GM12873 (cell line): Measurements from ENCODE around the gene RIMOC1.
A peak's percentile ranks its signal among the peaks of the same experiment; 100 is the strongest.

Experiments used
- TF ChIP-seq, protein P1 (sequence below): IDR thresholded peaks from 2 replicates; pipeline ENCODE4 v1.5.1; 2012; ENCODE audit warnings: low read depth, mild to moderate bottlenecking, moderate library complexity, low read length, control low read depth; ENCODE audit not compliant: insufficient read depth; ENCODE audit errors: missing control alignments

The RIMOC1 gene

GRCh38 chr5:41921166-41921565 is 17.0 kb downstream of the RIMOC1 start:
- TF ChIP-seq, protein P1, sequence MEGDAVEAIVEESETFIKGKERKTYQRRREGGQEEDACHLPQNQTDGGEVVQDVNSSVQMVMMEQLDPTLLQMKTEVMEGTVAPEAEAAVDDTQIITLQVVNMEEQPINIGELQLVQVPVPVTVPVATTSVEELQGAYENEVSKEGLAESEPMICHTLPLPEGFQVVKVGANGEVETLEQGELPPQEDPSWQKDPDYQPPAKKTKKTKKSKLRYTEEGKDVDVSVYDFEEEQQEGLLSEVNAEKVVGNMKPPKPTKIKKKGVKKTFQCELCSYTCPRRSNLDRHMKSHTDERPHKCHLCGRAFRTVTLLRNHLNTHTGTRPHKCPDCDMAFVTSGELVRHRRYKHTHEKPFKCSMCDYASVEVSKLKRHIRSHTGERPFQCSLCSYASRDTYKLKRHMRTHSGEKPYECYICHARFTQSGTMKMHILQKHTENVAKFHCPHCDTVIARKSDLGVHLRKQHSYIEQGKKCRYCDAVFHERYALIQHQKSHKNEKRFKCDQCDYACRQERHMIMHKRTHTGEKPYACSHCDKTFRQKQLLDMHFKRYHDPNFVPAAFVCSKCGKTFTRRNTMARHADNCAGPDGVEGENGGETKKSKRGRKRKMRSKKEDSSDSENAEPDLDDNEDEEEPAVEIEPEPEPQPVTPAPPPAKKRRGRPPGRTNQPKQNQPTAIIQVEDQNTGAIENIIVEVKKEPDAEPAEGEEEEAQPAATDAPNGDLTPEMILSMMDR: no peak

DNA sequence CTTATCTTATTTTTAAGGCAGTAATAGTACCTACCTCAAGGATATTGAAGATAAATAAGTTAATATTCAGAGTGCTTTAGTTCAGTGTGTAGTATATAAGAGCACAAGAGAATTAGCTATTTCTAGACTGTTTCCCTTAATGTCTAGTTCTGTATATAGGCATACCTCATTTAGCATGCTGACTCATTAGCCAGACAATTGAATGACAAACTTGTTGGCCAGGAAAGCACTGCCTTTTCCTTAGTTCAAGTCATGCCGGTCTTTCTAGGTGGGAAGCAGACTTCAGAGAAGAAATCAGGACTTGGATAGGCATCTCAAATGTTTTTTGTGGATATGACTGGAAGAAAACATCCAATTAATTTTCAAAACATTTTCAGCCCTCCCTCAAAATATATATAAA is 17.7 kb downstream of the RIMOC1 start:
- TF ChIP-seq, protein P1: no peak

DNA sequence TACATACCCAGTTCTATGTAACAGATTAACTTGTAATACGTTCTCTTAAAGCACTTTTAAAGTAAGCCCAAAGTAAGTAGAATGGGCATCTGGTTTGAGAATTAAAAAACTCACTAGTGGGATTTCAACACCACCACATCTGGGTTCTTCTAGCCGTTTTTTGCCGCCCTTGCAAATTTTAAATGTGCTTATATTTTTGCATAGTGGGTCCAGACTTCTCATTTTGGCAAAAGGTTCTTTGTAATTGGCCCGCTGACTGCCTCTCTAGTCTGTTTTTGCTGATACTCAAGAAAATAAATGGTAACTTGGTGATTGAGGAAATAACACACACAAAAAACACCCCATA is 20.4 kb downstream of the RIMOC1 start:
- TF ChIP-seq, protein P1: no peak

- TF ChIP-seq, protein P1: peak; percentile 61
These were observed 20.9 kb downstream of the RIMOC1 start, which contains the start of gene FBXO4 for GRCh38 chr5:41924872-41925554. FBXO4 (plus strand) TSS chr5:41925281; CDS start chr5:41925310, 29 bp downstream.

GRCh38 chr5:41925555-41925951 is 21.4 kb downstream of the RIMOC1 start:
- TF ChIP-seq, protein P1: no peak

DNA sequence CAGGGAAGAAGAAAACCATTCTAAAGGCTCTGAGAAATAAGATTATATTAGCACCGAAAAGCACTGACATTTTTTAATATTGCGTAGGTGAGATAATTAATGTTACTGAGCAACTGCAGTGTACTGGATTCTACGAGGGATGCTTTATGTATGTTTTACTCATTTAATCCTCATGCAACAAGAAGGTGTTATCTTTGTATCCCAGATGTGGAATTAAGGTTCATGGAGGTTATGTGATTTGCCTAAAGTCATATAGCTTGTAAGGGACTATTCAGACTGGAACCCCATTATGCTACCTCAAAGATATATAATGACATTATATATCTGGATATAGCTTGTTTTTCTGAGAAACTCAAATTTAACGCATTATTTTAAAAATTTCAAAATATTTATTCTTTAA is 23.5 kb downstream of the RIMOC1 start:
- TF ChIP-seq, protein P1: no peak

DNA sequence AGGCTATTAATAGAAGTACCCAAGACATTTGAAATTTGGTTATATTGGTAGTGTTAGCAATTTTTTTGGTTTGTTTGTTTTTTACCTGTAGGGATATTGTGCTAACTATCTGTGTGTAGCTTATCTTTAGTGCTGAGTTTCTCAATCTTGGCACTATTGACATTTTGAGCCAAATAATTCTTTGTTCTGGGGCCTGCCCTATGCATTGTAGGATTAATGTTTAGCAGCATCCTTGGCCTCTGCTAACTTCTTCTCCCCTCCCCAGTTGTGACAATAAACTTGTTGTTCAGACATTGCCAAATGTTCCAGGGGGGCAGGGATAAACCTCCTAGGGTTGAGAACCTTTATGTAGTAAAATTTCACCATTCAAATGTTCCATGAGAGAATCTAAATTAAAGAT is 24.9 kb downstream of the RIMOC1 start:
- TF ChIP-seq, protein P1: no peak
